ENCODE data around the gene ACIN1. TPM values are rescaled to one million over a fixed set of nuclear protein-coding genes. Genes with fewer than 3 reads are reported as not detected.
A peak's percentile ranks its signal among the peaks of the same experiment; 100 is the strongest.

Gene ACIN1
- total and polyA plus RNA-seq, 4 experiments from 2014 or later: 1.2 to 327 (median 169) TPM

- H3K4me1 Mint-ChIP-seq: peaks cover 11 to 21% (median 15%) of the 10 kb centered on the region in 4 donors
- Histone ChIP-seq H3K27ac (ENCODE audit: low read depth, low read length) (peak overlapping the region; percentile 36), H3K4me3 (ENCODE audit: low read length in 2 of 2) (peak overlapping the region; percentile 36 to 89), H3K4me1 (ENCODE audit: insufficient read depth, low read length) (peaks cover 17% of the 10 kb centered on the region), H3K27me3 (ENCODE audit: insufficient read depth, low read length) (no peaks in the 10 kb centered on the region), H3K9me3 (ENCODE audit: control insufficient read depth in 1 of 2, low read length in 2 of 2) (no peaks in the 10 kb centered on the region), H3K36me3 (ENCODE audit: insufficient read depth, low read length) (peaks cover 30% of the 10 kb centered on the region)
- ChIA-PET POLR2A (ENCODE audit: partially characterized antibody) (interaction anchor here (0.6 to 9.4 kb wide), 22 partner anchors 10 to 1156 kb away, joined by 3 to 82 read pairs (median 4); partner anchors contain the start of genes ACIN1, AJUBA, C14orf119 and CHMP4A), CTCF (ENCODE audit: partially characterized antibody) (interaction anchor here (0.8 to 19.0 kb wide), 24 partner anchors 9 to 1217 kb away, joined by 3 to 1070 read pairs (median 6); partner anchors contain the start of genes AJUBA, HAUS4, PPP1R3E and PRMT5)
- peak overlapping the region in 6 of 7 donors; percentile 60 to 83 (median 82) for H3K27ac Mint-ChIP-seq
- DNase-seq: peak; percentile 80 to 84 (median 82)
- H3K36me3 Mint-ChIP-seq: peaks cover 26 to 42% of the 10 kb centered on the region in 2 donors
- H3K9me3 Mint-ChIP-seq: no peaks in the 10 kb centered on the region
- peaks cover 0 to 1% of the 10 kb centered on the region in 2 donors for H3K27me3 Mint-ChIP-seq
- intact Hi-C loops (cut with micrococcal nuclease): loop anchor here (1.0 to 5.0 kb wide), 8 partner anchors 11 to 487 kb away; partner anchors contain the start of gene PRMT5
- peak overlapping the region; percentile 84 to 91 (median 88) for H3K4me3 Mint-ChIP-seq
Measured at GRCh38 chr14:23057757-23058653, 36.9 kb downstream of the ACIN1 start.

- Histone ChIP-seq H3K36me3 (ENCODE audit: insufficient read depth, low read length) (peaks cover 22% of the 10 kb centered on the region), H3K4me1 (ENCODE audit: insufficient read depth, low read length) (peaks cover 17% of the 10 kb centered on the region), H3K27me3 (ENCODE audit: insufficient read depth, low read length) (no peaks in the 10 kb centered on the region), H3K27ac (ENCODE audit: low read depth, low read length) (peak within 1 kb of the TSS; percentile 36), H3K4me3 (ENCODE audit: low read length in 2 of 2) (peak within 1 kb of the TSS; percentile 36 to 89), H3K9me3 (ENCODE audit: control insufficient read depth in 1 of 2, low read length in 2 of 2) (no peaks in the 10 kb centered on the region)
- peak within 1 kb of the TSS; percentile 87 to 95 (median 90) for H3K4me3 Mint-ChIP-seq
- H3K27ac Mint-ChIP-seq: peak within 1 kb of the TSS; percentile 60 to 84 (median 82)
- H3K4me1 Mint-ChIP-seq: peaks cover 11 to 21% (median 15%) of the 10 kb centered on the region in 4 donors
- DNase-seq: peak; percentile 57 to 76 (median 60)
- H3K27me3 Mint-ChIP-seq: peaks cover 0 to 1% of the 10 kb centered on the region in 2 donors
- ChIA-PET POLR2A (ENCODE audit: partially characterized antibody) (interaction anchor here (0.7 to 9.4 kb wide), 21 partner anchors 11 to 501 kb away, joined by 3 to 82 read pairs (median 4); partner anchors contain the start of genes ACIN1, AJUBA, C14orf119 and HAUS4), CTCF (ENCODE audit: partially characterized antibody) (interaction anchor here (0.7 to 19.0 kb wide), 33 partner anchors 9 to 1216 kb away, joined by 3 to 1070 read pairs (median 6); partner anchors contain the start of genes ACIN1, AJUBA, C14orf119 and HAUS4)
- no peaks in the 10 kb centered on the region for H3K9me3 Mint-ChIP-seq
- intact Hi-C loops (cut with micrococcal nuclease): loop anchor here (1.0 to 5.0 kb wide), 3 partner anchors 50 to 486 kb away; no protein-coding TSS in a partner anchor
- H3K36me3 Mint-ChIP-seq: peaks cover 18 to 33% of the 10 kb centered on the region in 2 donors
Measured at GRCh38 chr14:23056956-23057756, 37.8 kb downstream of the ACIN1 start, which contains the start of gene CDH24. TSS of gene CDH24 (minus strand) at chr14:23057520. CDS start at chr14:23055733, 1,787 bp downstream.

GRCh38 chr14:23056145-23056955 lies 38.6 kb downstream of the ACIN1 start:
- peaks cover 17% of the 10 kb centered on the region for H3K36me3 ChIP-seq (ENCODE audit: insufficient read depth, low read length)
- Mint-ChIP-seq H3K27me3 (peaks cover 0 to 1% of the 10 kb centered on the region in 2 donors), H3K27ac (peak overlapping the region in 5 of 7 donors; percentile 70 to 84 (median 77)), H3K4me3 (peak overlapping the region; percentile 81 to 95 (median 88)), H3K36me3 (peaks cover 16 to 28% of the 10 kb centered on the region in 2 donors), H3K9me3 (no peaks in the 10 kb centered on the region), H3K4me1 (peaks cover 11 to 21% (median 15%) of the 10 kb centered on the region in 4 donors)
- DNase-seq: peak; percentile 64 to 71 (median 65)
- H3K4me1 ChIP-seq (ENCODE audit: insufficient read depth, low read length): peaks cover 17% of the 10 kb centered on the region
- intact Hi-C loops (cut with micrococcal nuclease): loop anchor here (1.0 to 5.0 kb wide), 3 partner anchors 49 to 486 kb away; no protein-coding TSS in a partner anchor
- no peaks in the 10 kb centered on the region for H3K27me3 ChIP-seq (ENCODE audit: insufficient read depth, low read length)
- H3K9me3 ChIP-seq (ENCODE audit: control insufficient read depth in 1 of 2, low read length in 2 of 2): no peaks in the 10 kb centered on the region
- POLR2A ChIA-PET (ENCODE audit: partially characterized antibody): interaction anchor here (0.7 to 9.4 kb wide), 6 partner anchors 15 to 70 kb away, joined by 3 to 82 read pairs (median 9); no protein-coding TSS in a partner anchor
- H3K4me3 ChIP-seq (ENCODE audit: low read length in 2 of 2): peak overlapping the region in 1 of 2 donors; percentile 11
- CTCF ChIA-PET (ENCODE audit: partially characterized antibody): interaction anchor here (0.6 to 19.0 kb wide), 16 partner anchors 9 to 486 kb away, joined by 3 to 1070 read pairs (median 4); partner anchors contain the start of genes ACIN1, AJUBA and C14orf119
- H3K27ac ChIP-seq (ENCODE audit: low read depth, low read length): no peak overlapping the region

GRCh38 chr14:23055621-23056144 lies 39.3 kb downstream of the ACIN1 start:
- Histone ChIP-seq H3K27me3 (ENCODE audit: insufficient read depth, low read length) (no peaks in the 10 kb centered on the region), H3K4me3 (ENCODE audit: low read length in 2 of 2) (no peak overlapping the region), H3K4me1 (ENCODE audit: insufficient read depth, low read length) (peaks cover 17% of the 10 kb centered on the region), H3K9me3 (ENCODE audit: control insufficient read depth in 1 of 2, low read length in 2 of 2) (no peaks in the 10 kb centered on the region), H3K36me3 (ENCODE audit: insufficient read depth, low read length) (peaks cover 11% of the 10 kb centered on the region), H3K27ac (ENCODE audit: low read depth, low read length) (no peak overlapping the region)
- peaks cover 11 to 21% (median 15%) of the 10 kb centered on the region in 4 donors for H3K4me1 Mint-ChIP-seq
- H3K9me3 Mint-ChIP-seq: no peaks in the 10 kb centered on the region
- intact Hi-C loops (cut with micrococcal nuclease): loop anchor here (1.0 to 5.0 kb wide), 3 partner anchors 48 to 485 kb away; no protein-coding TSS in a partner anchor
- H3K4me3 Mint-ChIP-seq: peak overlapping the region; percentile 75 to 95 (median 87)
- peak overlapping the region in 4 of 7 donors; percentile 66 to 84 (median 80) for H3K27ac Mint-ChIP-seq
- POLR2A ChIA-PET (ENCODE audit: partially characterized antibody): interaction anchor here (1.3 to 9.4 kb wide), 4 partner anchors 16 to 70 kb away, joined by 3 to 82 read pairs (median 9); no protein-coding TSS in a partner anchor
- CTCF ChIA-PET (ENCODE audit: partially characterized antibody): interaction anchor here (0.6 to 19.0 kb wide), 14 partner anchors 10 to 485 kb away, joined by 3 to 1070 read pairs (median 4); partner anchors contain the start of genes ACIN1, AJUBA and C14orf119
- H3K27me3 Mint-ChIP-seq: peaks cover 0 to 1% of the 10 kb centered on the region in 2 donors
- H3K36me3 Mint-ChIP-seq: peaks cover 10 to 22% of the 10 kb centered on the region in 2 donors
- DNase-seq: no peak

- intact Hi-C loops (cut with micrococcal nuclease): loop anchor here (5.0 kb wide), 1 partner anchor 233 kb away; no protein-coding TSS in a partner anchor
- H3K27ac Mint-ChIP-seq: peak overlapping the region in 1 of 7 donors; percentile 62
- peaks cover 17% of the 10 kb centered on the region for H3K4me1 ChIP-seq (ENCODE audit: insufficient read depth, low read length)
- no peaks in the 10 kb centered on the region for H3K27me3 ChIP-seq (ENCODE audit: insufficient read depth, low read length)
- peaks cover 5% of the 10 kb centered on the region for H3K36me3 ChIP-seq (ENCODE audit: insufficient read depth, low read length)
- no peaks in the 10 kb centered on the region for H3K9me3 Mint-ChIP-seq
- H3K9me3 ChIP-seq (ENCODE audit: control insufficient read depth in 1 of 2, low read length in 2 of 2): no peaks in the 10 kb centered on the region
- H3K27me3 Mint-ChIP-seq: peaks cover 0 to 1% of the 10 kb centered on the region in 2 donors
- no peak overlapping the region for H3K4me3 ChIP-seq (ENCODE audit: low read length in 2 of 2)
- no peak overlapping the region for H3K27ac ChIP-seq (ENCODE audit: low read depth, low read length)
- peaks cover 9 to 18% of the 10 kb centered on the region in 2 donors for H3K36me3 Mint-ChIP-seq
- ChIA-PET CTCF (ENCODE audit: partially characterized antibody) (interaction anchor here (0.6 to 19.0 kb wide), 9 partner anchors 14 to 484 kb away, joined by 3 to 1070 read pairs (median 7); partner anchors contain the start of gene AJUBA), POLR2A (ENCODE audit: partially characterized antibody) (interaction anchor here (0.9 to 9.4 kb wide), 3 partner anchors 16 to 69 kb away, joined by 3 to 82 read pairs (median 4); no protein-coding TSS in a partner anchor)
- no peak for DNase-seq
- peaks cover 11 to 21% (median 15%) of the 10 kb centered on the region in 4 donors for H3K4me1 Mint-ChIP-seq
- H3K4me3 Mint-ChIP-seq: peak overlapping the region in 1 of 8 donors; percentile 31
Measured at GRCh38 chr14:23055147-23055550, 39.8 kb downstream of the ACIN1 start.

All from CD4-positive, alpha-beta memory T cell (primary cell).